B cell (primary cell): ENCODE results near the gene ZFAND6.
"Not testable (repeated sequence)": the region's sequence is repeated elsewhere in the genome, so short reads cannot be mapped to it uniquely, and the experiment has no call there.

Source experiments
- CTCF ChIP-seq: fragments of 200-600 bp; IDR thresholded peaks from one replicate; pipeline ENCODE4 v1.8.0; 2022; ENCODE audit warnings: antibody characterized with exemption, mild to moderate bottlenecking
- EZH2 ChIP-seq: IDR thresholded peaks from 2 replicates; pipeline ENCODE4 v1.6.1; 2012; ENCODE audit warnings: borderline replicate concordance, low read depth, mild to moderate bottlenecking, moderate library complexity, low read length; ENCODE audit not compliant: insufficient read depth, poor library complexity, severe bottlenecking

- not testable (repeated sequence) for TF ChIP-seq CTCF, EZH2
These were observed 67.8 kb downstream of the ZFAND6 start for GRCh38 chr15:80127253-80127652.
